ENCODE results near the gene IL17RC. TPM values are rescaled to one million over a fixed set of nuclear protein-coding genes. Genes with fewer than 3 reads are reported as not detected.

Gene IL17RC
- total and polyA plus RNA-seq, 2 experiments from 2014 or later, result 8.4 to 12.6 TPM

DNA sequence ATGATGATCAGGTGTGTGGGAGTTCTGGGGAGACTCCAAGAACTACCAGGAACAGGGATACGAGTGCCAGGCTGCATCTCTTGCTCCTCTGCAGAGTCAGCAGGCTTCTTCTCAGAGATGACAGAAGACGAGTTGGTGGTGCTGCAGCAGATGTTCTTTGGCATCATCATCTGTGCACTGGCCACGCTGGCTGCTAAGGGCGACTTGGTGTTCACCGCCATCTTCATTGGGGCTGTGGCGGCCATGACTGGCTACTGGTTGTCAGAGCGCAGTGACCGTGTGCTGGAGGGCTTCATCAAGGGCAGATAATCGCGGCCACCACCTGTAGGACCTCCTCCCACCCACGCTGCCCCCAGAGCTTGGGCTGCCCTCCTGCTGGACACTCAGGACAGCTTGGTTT is 27.4 kb downstream of the IL17RC start (continued):
- TF ChIP-seq, protein P1, sequence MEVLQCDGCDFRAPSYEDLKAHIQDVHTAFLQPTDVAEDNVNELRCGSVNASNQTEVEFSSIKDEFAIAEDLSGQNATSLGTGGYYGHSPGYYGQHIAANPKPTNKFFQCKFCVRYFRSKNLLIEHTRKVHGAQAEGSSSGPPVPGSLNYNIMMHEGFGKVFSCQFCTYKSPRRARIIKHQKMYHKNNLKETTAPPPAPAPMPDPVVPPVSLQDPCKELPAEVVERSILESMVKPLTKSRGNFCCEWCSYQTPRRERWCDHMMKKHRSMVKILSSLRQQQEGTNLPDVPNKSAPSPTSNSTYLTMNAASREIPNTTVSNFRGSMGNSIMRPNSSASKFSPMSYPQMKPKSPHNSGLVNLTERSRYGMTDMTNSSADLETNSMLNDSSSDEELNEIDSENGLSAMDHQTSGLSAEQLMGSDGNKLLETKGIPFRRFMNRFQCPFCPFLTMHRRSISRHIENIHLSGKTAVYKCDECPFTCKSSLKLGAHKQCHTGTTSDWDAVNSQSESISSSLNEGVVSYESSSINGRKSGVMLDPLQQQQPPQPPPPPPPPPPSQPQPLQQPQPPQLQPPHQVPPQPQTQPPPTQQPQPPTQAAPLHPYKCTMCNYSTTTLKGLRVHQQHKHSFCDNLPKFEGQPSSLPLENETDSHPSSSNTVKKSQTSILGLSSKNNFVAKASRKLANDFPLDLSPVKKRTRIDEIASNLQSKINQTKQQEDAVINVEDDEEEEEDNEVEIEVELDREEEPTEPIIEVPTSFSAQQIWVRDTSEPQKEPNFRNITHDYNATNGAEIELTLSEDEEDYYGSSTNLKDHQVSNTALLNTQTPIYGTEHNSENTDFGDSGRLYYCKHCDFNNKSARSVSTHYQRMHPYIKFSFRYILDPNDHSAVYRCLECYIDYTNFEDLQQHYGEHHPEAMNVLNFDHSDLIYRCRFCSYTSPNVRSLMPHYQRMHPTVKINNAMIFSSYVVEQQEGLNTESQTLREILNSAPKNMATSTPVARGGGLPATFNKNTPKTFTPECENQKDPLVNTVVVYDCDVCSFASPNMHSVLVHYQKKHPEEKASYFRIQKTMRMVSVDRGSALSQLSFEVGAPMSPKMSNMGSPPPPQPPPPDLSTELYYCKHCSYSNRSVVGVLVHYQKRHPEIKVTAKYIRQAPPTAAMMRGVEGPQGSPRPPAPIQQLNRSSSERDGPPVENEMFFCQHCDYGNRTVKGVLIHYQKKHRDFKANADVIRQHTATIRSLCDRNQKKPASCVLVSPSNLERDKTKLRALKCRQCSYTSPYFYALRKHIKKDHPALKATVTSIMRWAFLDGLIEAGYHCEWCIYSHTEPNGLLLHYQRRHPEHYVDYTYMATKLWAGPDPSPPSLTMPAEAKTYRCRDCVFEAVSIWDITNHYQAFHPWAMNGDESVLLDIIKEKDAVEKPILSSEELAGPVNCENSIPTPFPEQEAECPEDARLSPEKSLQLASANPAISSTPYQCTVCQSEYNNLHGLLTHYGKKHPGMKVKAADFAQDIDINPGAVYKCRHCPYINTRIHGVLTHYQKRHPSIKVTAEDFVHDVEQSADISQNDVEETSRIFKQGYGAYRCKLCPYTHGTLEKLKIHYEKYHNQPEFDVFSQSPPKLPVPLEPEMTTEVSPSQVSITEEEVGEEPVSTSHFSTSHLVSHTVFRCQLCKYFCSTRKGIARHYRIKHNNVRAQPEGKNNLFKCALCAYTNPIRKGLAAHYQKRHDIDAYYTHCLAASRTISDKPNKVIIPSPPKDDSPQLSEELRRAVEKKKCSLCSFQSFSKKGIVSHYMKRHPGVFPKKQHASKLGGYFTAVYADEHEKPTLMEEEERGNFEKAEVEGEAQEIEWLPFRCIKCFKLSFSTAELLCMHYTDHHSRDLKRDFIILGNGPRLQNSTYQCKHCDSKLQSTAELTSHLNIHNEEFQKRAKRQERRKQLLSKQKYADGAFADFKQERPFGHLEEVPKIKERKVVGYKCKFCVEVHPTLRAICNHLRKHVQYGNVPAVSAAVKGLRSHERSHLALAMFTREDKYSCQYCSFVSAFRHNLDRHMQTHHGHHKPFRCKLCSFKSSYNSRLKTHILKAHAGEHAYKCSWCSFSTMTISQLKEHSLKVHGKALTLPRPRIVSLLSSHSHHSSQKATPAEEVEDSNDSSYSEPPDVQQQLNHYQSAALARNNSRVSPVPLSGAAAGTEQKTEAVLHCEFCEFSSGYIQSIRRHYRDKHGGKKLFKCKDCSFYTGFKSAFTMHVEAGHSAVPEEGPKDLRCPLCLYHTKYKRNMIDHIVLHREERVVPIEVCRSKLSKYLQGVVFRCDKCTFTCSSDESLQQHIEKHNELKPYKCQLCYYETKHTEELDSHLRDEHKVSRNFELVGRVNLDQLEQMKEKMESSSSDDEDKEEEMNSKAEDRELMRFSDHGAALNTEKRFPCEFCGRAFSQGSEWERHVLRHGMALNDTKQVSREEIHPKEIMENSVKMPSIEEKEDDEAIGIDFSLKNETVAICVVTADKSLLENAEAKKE (CRISPR knock-in tag; IDR thresholded peaks at IDR 0.05), result no peak
- TF ChIP-seq EZH2phosphoT487 (IDR thresholded peaks at IDR 0.05; ENCODE audit: unreplicated experiment) (no peak), NANOG (IDR thresholded peaks at IDR 0.05; ENCODE audit: borderline replicate concordance) (no peak), STAT1 (IDR thresholded peaks at IDR 0.05; ENCODE audit: unreplicated experiment) (no peak), ZNF331 (CRISPR knock-in tag; IDR thresholded peaks at IDR 0.05; ENCODE audit: low read depth) (no peak), EZH2 (IDR thresholded peaks at IDR 0.05; ENCODE audit: low read depth, unreplicated experiment) (no peak), POLR2AphosphoS5 (IDR thresholded peaks at IDR 0.05; ENCODE audit: low read depth) (no peak), JUNB (IDR thresholded peaks at IDR 0.05; ENCODE audit: unreplicated experiment) (no peak), CREB1 (CRISPR knock-in tag; IDR thresholded peaks at IDR 0.05; ENCODE audit: low read depth) (no peak)
- TF ChIP-seq, protein P2, sequence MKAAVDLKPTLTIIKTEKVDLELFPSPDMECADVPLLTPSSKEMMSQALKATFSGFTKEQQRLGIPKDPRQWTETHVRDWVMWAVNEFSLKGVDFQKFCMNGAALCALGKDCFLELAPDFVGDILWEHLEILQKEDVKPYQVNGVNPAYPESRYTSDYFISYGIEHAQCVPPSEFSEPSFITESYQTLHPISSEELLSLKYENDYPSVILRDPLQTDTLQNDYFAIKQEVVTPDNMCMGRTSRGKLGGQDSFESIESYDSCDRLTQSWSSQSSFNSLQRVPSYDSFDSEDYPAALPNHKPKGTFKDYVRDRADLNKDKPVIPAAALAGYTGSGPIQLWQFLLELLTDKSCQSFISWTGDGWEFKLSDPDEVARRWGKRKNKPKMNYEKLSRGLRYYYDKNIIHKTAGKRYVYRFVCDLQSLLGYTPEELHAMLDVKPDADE (IDR thresholded peaks at IDR 0.05), result no peak
